Astrocyte (in vitro differentiated cells and primary cell): ENCODE measurements around the gene NDEL1.

Experiments used
- EZH2 ChIP-seq: IDR thresholded peaks from 2 replicates; pipeline ENCODE4 v1.6.1; 2012; ENCODE audit warnings: mild to moderate bottlenecking, low read length, inconsistent platforms; ENCODE audit not compliant: insufficient read depth
- TF ChIP-seq, protein P1 (sequence below): IDR thresholded peaks from 2 replicates; pipeline ENCODE4 v1.5.1; 2011; ENCODE audit warnings: low read depth, mild to moderate bottlenecking, inconsistent platforms, low read length, moderate library complexity; ENCODE audit not compliant: insufficient read depth

DNA sequence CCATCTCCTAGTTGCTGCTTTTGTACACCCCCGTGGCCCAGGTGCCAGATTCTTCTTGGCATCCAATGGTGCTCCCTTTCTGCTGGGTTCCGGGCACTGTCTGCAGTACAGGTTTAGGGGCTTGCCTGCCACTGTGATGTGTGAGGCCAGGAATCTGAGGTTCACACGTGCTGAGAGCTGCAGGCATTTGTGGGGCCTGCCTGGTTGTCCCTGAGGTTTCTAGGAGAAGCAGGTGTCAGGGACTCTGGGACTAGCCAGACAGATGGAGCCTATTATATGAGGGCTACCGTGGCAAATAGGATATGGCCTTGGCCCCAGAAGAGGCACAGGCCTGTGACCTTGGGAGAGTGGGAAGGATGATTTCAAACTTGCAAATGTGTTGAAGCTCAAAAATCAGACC is 29.3 kb downstream of the NDEL1 start:
- TF ChIP-seq, protein P1, sequence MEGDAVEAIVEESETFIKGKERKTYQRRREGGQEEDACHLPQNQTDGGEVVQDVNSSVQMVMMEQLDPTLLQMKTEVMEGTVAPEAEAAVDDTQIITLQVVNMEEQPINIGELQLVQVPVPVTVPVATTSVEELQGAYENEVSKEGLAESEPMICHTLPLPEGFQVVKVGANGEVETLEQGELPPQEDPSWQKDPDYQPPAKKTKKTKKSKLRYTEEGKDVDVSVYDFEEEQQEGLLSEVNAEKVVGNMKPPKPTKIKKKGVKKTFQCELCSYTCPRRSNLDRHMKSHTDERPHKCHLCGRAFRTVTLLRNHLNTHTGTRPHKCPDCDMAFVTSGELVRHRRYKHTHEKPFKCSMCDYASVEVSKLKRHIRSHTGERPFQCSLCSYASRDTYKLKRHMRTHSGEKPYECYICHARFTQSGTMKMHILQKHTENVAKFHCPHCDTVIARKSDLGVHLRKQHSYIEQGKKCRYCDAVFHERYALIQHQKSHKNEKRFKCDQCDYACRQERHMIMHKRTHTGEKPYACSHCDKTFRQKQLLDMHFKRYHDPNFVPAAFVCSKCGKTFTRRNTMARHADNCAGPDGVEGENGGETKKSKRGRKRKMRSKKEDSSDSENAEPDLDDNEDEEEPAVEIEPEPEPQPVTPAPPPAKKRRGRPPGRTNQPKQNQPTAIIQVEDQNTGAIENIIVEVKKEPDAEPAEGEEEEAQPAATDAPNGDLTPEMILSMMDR, result no peak
- no peak for TF ChIP-seq EZH2
